ENCODE data around the gene TEX261. TPM values are rescaled to one million over a fixed set of nuclear protein-coding genes. Genes with fewer than 3 reads are reported as not detected.
"Not testable (repeated sequence)": the region's sequence is repeated elsewhere in the genome, so short reads cannot be mapped to it uniquely, and the experiment has no call there.

The TEX261 gene
- total RNA-seq, 1 donor from 2014 or later: 33.0 TPM

GRCh38 chr2:71000780-71001591, 6.3 kb upstream of the TEX261 start:
- Mint-ChIP-seq H3K4me1 (peaks cover 3% of the 10 kb centered on the region), H3K27me3 (ENCODE audit: low read depth) (peaks cover 25% of the 10 kb centered on the region), H3K36me3 (no peaks in the 10 kb centered on the region), H3K27ac (no peak overlapping the region), H3K4me3 (peak overlapping the region; percentile 53), H3K9me3 (no peaks in the 10 kb centered on the region)
- peak in 1 of 2 experiments; percentile 73 for DNase-seq (ENCODE audit: low spot score in 2 of 2, unreplicated experiment in 2 of 2)
- TF ChIP-seq, protein P1, sequence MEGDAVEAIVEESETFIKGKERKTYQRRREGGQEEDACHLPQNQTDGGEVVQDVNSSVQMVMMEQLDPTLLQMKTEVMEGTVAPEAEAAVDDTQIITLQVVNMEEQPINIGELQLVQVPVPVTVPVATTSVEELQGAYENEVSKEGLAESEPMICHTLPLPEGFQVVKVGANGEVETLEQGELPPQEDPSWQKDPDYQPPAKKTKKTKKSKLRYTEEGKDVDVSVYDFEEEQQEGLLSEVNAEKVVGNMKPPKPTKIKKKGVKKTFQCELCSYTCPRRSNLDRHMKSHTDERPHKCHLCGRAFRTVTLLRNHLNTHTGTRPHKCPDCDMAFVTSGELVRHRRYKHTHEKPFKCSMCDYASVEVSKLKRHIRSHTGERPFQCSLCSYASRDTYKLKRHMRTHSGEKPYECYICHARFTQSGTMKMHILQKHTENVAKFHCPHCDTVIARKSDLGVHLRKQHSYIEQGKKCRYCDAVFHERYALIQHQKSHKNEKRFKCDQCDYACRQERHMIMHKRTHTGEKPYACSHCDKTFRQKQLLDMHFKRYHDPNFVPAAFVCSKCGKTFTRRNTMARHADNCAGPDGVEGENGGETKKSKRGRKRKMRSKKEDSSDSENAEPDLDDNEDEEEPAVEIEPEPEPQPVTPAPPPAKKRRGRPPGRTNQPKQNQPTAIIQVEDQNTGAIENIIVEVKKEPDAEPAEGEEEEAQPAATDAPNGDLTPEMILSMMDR (IDR thresholded peaks at IDR 0.05; ENCODE audit: unreplicated experiment): peak; percentile 87

DNA sequence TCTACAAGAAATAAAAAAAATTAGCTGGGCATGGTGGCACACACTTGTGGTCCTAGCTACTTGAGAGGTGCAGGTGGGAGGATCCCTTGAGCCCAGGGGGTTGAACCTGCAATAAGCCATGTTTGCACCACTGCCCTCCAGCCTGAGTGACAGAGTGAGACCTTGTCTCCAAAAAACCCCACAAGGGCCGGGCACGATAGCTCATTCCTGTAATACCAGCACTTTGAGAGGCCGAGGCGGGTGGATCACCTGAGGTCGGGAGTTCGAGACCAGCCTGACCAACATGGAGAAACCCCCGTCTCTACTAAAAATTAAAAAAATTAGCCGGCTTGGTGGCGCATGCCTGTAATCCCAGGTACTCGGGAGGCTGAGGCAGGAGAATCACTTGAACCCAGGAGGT, 5.3 kb upstream of the TEX261 start:
- not testable (repeated sequence) for H3K4me3 Mint-ChIP-seq; H3K36me3 Mint-ChIP-seq; DNase-seq (ENCODE audit: low spot score in 2 of 2, unreplicated experiment in 2 of 2); H3K9me3 Mint-ChIP-seq; H3K27ac Mint-ChIP-seq; H3K4me1 Mint-ChIP-seq
- peaks cover 18% of the 10 kb centered on the region for H3K27me3 Mint-ChIP-seq (ENCODE audit: low read depth)

DNA sequence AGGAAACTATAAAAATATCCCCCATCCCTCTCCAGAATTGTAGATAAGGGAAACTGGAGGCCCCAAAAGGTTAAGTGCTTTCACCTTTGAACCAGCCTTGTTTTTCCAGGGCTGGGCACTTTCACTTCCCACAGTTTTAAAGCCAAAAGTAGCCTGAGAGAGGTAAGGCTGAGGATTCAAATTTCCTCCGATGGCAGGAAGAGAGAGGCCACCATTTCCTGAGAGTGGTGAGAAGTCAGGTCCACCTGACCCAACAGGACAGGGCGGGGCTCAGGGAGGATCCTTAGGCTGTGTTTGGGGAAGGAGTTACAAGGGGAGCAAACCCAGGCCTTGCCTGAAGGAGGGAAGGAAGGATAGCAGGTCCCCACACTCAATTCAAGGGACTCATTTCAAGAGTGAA, 4.7 kb upstream of the TEX261 start:
- no peak overlapping the region for H3K27ac Mint-ChIP-seq
- H3K4me1 Mint-ChIP-seq: peaks cover 7% of the 10 kb centered on the region
- H3K9me3 Mint-ChIP-seq: no peaks in the 10 kb centered on the region
- peaks cover 15% of the 10 kb centered on the region for H3K27me3 Mint-ChIP-seq (ENCODE audit: low read depth)
- TF ChIP-seq, protein P1 (IDR thresholded peaks at IDR 0.05; ENCODE audit: unreplicated experiment): no peak
- no peak for DNase-seq (ENCODE audit: low spot score in 2 of 2, unreplicated experiment in 2 of 2)
- no peaks in the 10 kb centered on the region for H3K36me3 Mint-ChIP-seq
- no peak overlapping the region for H3K4me3 Mint-ChIP-seq

DNA sequence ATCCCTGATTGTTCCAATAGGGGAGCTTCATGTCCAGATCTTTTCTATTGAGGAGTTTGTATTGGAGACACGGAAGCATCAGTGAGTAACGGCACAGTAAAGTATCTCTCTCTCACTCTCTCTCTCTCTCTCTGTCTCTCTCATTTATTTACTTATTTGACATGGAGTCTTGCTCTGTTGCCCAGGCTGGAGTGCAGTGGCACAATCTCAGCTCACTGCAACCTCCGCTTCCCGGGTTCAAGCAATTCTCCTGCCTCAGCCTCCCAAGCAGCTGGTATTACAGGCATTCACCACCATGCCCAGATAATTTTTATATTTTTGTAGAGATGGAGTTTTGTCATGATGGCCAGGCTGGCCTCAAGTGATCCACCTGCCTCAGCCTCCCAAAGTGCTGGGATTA, 4.2 kb upstream of the TEX261 start:
- not testable (repeated sequence) for DNase-seq (ENCODE audit: low spot score in 2 of 2, unreplicated experiment in 2 of 2); H3K9me3 Mint-ChIP-seq; H3K27ac Mint-ChIP-seq; H3K4me3 Mint-ChIP-seq; H3K36me3 Mint-ChIP-seq
- Mint-ChIP-seq H3K4me1 (peaks cover 10% of the 10 kb centered on the region), H3K27me3 (ENCODE audit: low read depth) (peaks cover 11% of the 10 kb centered on the region)

DNA sequence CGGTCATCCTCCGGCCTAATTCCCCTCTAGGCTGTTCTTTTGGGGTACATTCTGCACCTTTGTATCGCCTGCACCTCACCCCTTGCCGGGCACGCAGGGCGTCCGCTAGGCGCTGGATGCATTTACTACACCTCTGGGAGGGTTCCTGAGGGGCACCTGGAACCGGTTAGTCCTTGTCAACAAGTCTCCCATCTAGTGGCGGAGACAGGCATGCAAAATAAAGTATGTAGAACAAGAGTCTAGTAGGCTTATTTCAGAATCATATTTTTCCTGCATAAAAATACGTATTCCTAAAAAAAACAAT, 705 bp upstream of the TEX261 start:
- peaks cover 11% of the 10 kb centered on the region for H3K27me3 Mint-ChIP-seq (ENCODE audit: low read depth)
- no peaks in the 10 kb centered on the region for H3K9me3 Mint-ChIP-seq
- H3K36me3 Mint-ChIP-seq: peaks cover 4% of the 10 kb centered on the region
- peak in 1 of 2 experiments; percentile 42 for DNase-seq (ENCODE audit: low spot score in 2 of 2, unreplicated experiment in 2 of 2)
- TF ChIP-seq, protein P1 (IDR thresholded peaks at IDR 0.05; ENCODE audit: unreplicated experiment): peak; percentile 19
- H3K27ac Mint-ChIP-seq: no peak overlapping the region
- peaks cover 20% of the 10 kb centered on the region for H3K4me1 Mint-ChIP-seq
- H3K4me3 Mint-ChIP-seq: peak overlapping the region; percentile 78

- Mint-ChIP-seq H3K4me3 (peak overlapping the region; percentile 98), H3K27me3 (ENCODE audit: low read depth) (peaks cover 11% of the 10 kb centered on the region), H3K27ac (peak overlapping the region; percentile 79), H3K9me3 (no peaks in the 10 kb centered on the region), H3K4me1 (peaks cover 20% of the 10 kb centered on the region), H3K36me3 (peaks cover 4% of the 10 kb centered on the region)
- TF ChIP-seq, protein P1 (IDR thresholded peaks at IDR 0.05; ENCODE audit: unreplicated experiment): no peak
- DNase-seq (ENCODE audit: low spot score in 2 of 2, unreplicated experiment in 2 of 2): peak in 1 of 2 experiments; percentile 35
Observed at GRCh38 chr2:70994009-70994698, 519 bp downstream of the TEX261 start.
